ENCODE measurements around the gene RPS21.

DNA sequence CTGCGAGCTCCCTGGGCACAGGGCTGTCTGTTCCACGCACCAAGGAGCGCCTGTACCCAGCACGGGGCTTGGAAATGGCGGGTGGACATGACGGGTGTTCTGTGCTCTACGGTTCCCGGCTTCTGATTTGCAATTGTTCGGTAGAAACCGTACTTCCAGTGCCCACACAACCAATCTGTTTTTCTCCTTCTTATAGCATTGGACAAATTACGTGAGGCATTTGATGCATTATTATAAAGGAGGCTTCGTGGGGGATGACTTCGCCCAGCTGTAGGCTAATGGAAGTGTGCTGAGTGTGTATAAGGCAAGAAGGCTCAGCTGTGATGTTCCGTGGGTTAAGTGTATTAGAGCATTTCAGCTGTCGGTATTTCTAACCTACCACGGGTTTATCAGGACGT, 9.8 kb upstream of the RPS21 start:
- TF ChIP-seq, protein P1, sequence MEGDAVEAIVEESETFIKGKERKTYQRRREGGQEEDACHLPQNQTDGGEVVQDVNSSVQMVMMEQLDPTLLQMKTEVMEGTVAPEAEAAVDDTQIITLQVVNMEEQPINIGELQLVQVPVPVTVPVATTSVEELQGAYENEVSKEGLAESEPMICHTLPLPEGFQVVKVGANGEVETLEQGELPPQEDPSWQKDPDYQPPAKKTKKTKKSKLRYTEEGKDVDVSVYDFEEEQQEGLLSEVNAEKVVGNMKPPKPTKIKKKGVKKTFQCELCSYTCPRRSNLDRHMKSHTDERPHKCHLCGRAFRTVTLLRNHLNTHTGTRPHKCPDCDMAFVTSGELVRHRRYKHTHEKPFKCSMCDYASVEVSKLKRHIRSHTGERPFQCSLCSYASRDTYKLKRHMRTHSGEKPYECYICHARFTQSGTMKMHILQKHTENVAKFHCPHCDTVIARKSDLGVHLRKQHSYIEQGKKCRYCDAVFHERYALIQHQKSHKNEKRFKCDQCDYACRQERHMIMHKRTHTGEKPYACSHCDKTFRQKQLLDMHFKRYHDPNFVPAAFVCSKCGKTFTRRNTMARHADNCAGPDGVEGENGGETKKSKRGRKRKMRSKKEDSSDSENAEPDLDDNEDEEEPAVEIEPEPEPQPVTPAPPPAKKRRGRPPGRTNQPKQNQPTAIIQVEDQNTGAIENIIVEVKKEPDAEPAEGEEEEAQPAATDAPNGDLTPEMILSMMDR (IDR thresholded peaks at IDR 0.05): no peak
- TF ChIP-seq POLR2A (IDR thresholded peaks at IDR 0.05): no peak
